ENCODE results near the gene FOXJ2. TPM values are rescaled to one million over a fixed set of nuclear protein-coding genes. Genes with fewer than 3 reads are reported as not detected.

The FOXJ2 gene
- total RNA-seq, 2 donors from 2014 or later: 19.9 to 22.1 TPM

- TF ChIP-seq, protein P1, sequence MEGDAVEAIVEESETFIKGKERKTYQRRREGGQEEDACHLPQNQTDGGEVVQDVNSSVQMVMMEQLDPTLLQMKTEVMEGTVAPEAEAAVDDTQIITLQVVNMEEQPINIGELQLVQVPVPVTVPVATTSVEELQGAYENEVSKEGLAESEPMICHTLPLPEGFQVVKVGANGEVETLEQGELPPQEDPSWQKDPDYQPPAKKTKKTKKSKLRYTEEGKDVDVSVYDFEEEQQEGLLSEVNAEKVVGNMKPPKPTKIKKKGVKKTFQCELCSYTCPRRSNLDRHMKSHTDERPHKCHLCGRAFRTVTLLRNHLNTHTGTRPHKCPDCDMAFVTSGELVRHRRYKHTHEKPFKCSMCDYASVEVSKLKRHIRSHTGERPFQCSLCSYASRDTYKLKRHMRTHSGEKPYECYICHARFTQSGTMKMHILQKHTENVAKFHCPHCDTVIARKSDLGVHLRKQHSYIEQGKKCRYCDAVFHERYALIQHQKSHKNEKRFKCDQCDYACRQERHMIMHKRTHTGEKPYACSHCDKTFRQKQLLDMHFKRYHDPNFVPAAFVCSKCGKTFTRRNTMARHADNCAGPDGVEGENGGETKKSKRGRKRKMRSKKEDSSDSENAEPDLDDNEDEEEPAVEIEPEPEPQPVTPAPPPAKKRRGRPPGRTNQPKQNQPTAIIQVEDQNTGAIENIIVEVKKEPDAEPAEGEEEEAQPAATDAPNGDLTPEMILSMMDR (IDR thresholded peaks at IDR 0.05): no peak
- Histone ChIP-seq H3K27me3 (no peaks in the 10 kb centered on the region), H3K4me3 (peak overlapping the region; percentile 72 to 97), H3K9me3 (no peaks in the 10 kb centered on the region), H3K4me1 (peaks cover 0 to 70% of the 10 kb centered on the region in 2 donors), H3K36me3 (peaks cover 2% of the 10 kb centered on the region), H3K27ac (peak overlapping the region; percentile 96 to 99)
- DNase-seq (ENCODE audit: low spot score): no peak
These were observed 2.3 kb downstream of the FOXJ2 start for GRCh38 chr12:8034802-8035201.

- Histone ChIP-seq H3K9me3 (no peaks in the 10 kb centered on the region), H3K36me3 (peaks cover 9% of the 10 kb centered on the region), H3K4me3 (peak overlapping the region; percentile 72 to 97), H3K4me1 (peaks cover 0 to 78% of the 10 kb centered on the region in 2 donors), H3K27ac (peak overlapping the region; percentile 96 to 99), H3K27me3 (no peaks in the 10 kb centered on the region)
- no peak for DNase-seq (ENCODE audit: low spot score)
- TF ChIP-seq, protein P1 (IDR thresholded peaks at IDR 0.05): no peak
These were observed 3.0 kb downstream of the FOXJ2 start for GRCh38 chr12:8035440-8036010.

GRCh38 chr12:8036346-8036745 lies 3.8 kb downstream of the FOXJ2 start:
- Histone ChIP-seq H3K27me3 (no peaks in the 10 kb centered on the region), H3K27ac (peak overlapping the region; percentile 96 to 99), H3K4me3 (no peak overlapping the region), H3K36me3 (peaks cover 17% of the 10 kb centered on the region), H3K4me1 (peaks cover 0 to 78% of the 10 kb centered on the region in 2 donors), H3K9me3 (no peaks in the 10 kb centered on the region)
- no peak for DNase-seq (ENCODE audit: low spot score)
- TF ChIP-seq, protein P1 (IDR thresholded peaks at IDR 0.05): no peak

GRCh38 chr12:8037046-8037663 lies 4.6 kb downstream of the FOXJ2 start:
- H3K27ac ChIP-seq: peak overlapping the region; percentile 96 to 99
- TF ChIP-seq, protein P1 (IDR thresholded peaks at IDR 0.05): no peak
- peaks cover 0 to 73% of the 10 kb centered on the region in 2 donors for H3K4me1 ChIP-seq
- H3K27me3 ChIP-seq: no peaks in the 10 kb centered on the region
- DNase-seq (ENCODE audit: low spot score): no peak
- H3K4me3 ChIP-seq: no peak overlapping the region
- H3K36me3 ChIP-seq: peaks cover 25% of the 10 kb centered on the region
- no peaks in the 10 kb centered on the region for H3K9me3 ChIP-seq

DNA sequence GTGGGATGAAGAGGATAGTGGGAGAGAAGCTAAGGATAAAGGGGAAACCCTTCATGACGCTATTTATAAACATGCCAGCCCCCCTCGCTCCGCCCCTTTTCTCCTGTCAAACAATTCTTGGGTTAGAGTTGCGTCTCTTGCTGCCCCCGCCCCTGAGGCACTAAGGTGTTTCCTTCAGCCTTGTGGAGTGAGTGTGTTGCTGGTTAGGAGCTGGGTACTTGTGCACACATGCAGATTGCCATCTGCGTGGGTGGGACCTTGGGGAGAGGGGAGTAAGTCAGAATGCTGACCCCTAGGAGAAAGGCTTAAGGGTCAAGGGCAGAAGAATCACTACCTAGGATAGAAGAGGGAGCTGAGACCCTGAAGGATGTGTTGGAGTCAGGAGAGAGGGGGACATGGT lies 5.4 kb downstream of the FOXJ2 start:
- no peaks in the 10 kb centered on the region for H3K9me3 ChIP-seq
- DNase-seq (ENCODE audit: low spot score): no peak
- no peaks in the 10 kb centered on the region for H3K27me3 ChIP-seq
- TF ChIP-seq, protein P1 (IDR thresholded peaks at IDR 0.05): no peak
- H3K4me1 ChIP-seq: peaks cover 0 to 73% of the 10 kb centered on the region in 2 donors
- peaks cover 33% of the 10 kb centered on the region for H3K36me3 ChIP-seq
- peak overlapping the region in 1 of 2 donors; percentile 26 for H3K4me3 ChIP-seq
- H3K27ac ChIP-seq: peak overlapping the region; percentile 96 to 99
